Measurements from ENCODE around the gene DNAJB11.

- TF ChIP-seq CTCF (conservative IDR thresholded peaks at IDR 0.05; ENCODE audit: low read depth, low read length): no peak
- TF ChIP-seq EZH2 (IDR thresholded peaks at IDR 0.05; ENCODE audit: borderline replicate concordance, low read depth, low read length, poor library complexity, severe bottlenecking): no peak
Observed at GRCh38 chr3:186525369-186526255, 44.9 kb upstream of the DNAJB11 start.
